ENCODE results near the gene PACS2.

PACS2 gene

DNA sequence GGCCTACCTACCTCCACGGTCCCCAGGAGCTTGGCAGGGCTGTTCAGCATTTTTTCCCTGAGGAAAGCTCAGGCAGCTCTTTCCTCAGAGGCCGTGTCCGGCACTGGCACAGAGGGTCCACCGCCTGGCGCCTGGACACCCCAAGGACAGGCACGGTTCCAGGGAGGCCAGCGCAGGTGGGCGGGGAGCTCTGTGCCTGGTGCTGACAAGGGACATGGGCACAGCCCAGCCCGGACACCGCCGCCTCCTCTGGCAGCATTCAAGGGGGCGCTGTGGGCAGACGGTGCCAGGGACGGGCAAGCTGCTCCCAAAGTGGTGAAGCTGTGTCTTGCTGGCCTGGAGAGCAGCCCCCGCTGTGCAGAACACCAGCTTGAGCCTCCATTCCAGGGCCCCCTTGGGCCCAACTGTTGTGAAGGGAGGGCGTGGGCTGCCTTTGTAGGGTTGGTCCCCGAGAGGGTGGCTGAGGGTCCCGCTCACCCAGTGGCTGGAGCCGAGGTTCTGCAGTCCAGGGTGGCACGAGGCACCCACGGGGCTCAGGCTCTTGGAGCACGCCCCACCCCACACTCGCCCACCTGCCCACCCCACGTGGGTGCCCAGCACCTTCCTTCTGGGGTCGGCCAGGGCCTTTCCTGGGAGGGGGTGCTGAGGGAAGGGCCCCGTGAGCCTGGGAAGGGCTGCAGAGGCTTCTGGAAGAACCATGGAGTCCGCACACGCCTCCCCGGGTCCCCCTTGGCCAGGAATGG is 54.5 kb downstream of the PACS2 start:
- no peak for ATAC-seq
- no peak for TF ChIP-seq BACH2 (CRISPR knock-in tag; IDR thresholded peaks at IDR 0.05; ENCODE audit: borderline replicate concordance)
- TF ChIP-seq ZNF8 (CRISPR knock-in tag; IDR thresholded peaks at IDR 0.05) = no peak
- TF ChIP-seq ZFP3 (CRISPR knock-in tag; IDR thresholded peaks at IDR 0.05) = no peak
- no peak for TF ChIP-seq GLIS3 (CRISPR knock-in tag; IDR thresholded peaks at IDR 0.05)
- no peak for TF ChIP-seq RARB (CRISPR knock-in tag; IDR thresholded peaks at IDR 0.05)
- no peak for TF ChIP-seq ESRRG (CRISPR knock-in tag; IDR thresholded peaks at IDR 0.05)
- no peak for TF ChIP-seq PPARA (CRISPR knock-in tag; IDR thresholded peaks at IDR 0.05; ENCODE audit: borderline replicate concordance)
- TF ChIP-seq, protein P1, sequence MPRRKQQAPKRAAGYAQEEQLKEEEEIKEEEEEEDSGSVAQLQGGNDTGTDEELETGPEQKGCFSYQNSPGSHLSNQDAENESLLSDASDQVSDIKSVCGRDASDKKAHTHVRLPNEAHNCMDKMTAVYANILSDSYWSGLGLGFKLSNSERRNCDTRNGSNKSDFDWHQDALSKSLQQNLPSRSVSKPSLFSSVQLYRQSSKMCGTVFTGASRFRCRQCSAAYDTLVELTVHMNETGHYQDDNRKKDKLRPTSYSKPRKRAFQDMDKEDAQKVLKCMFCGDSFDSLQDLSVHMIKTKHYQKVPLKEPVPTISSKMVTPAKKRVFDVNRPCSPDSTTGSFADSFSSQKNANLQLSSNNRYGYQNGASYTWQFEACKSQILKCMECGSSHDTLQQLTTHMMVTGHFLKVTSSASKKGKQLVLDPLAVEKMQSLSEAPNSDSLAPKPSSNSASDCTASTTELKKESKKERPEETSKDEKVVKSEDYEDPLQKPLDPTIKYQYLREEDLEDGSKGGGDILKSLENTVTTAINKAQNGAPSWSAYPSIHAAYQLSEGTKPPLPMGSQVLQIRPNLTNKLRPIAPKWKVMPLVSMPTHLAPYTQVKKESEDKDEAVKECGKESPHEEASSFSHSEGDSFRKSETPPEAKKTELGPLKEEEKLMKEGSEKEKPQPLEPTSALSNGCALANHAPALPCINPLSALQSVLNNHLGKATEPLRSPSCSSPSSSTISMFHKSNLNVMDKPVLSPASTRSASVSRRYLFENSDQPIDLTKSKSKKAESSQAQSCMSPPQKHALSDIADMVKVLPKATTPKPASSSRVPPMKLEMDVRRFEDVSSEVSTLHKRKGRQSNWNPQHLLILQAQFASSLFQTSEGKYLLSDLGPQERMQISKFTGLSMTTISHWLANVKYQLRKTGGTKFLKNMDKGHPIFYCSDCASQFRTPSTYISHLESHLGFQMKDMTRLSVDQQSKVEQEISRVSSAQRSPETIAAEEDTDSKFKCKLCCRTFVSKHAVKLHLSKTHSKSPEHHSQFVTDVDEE (CRISPR knock-in tag; IDR thresholded peaks at IDR 0.05) = no peak
- no peak for TF ChIP-seq CSDC2 (CRISPR knock-in tag; IDR thresholded peaks at IDR 0.05)
- TF ChIP-seq, protein P2, sequence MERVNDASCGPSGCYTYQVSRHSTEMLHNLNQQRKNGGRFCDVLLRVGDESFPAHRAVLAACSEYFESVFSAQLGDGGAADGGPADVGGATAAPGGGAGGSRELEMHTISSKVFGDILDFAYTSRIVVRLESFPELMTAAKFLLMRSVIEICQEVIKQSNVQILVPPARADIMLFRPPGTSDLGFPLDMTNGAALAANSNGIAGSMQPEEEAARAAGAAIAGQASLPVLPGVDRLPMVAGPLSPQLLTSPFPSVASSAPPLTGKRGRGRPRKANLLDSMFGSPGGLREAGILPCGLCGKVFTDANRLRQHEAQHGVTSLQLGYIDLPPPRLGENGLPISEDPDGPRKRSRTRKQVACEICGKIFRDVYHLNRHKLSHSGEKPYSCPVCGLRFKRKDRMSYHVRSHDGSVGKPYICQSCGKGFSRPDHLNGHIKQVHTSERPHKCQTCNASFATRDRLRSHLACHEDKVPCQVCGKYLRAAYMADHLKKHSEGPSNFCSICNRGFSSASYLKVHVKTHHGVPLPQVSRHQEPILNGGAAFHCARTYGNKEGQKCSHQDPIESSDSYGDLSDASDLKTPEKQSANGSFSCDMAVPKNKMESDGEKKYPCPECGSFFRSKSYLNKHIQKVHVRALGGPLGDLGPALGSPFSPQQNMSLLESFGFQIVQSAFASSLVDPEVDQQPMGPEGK (CRISPR knock-in tag; IDR thresholded peaks at IDR 0.05; ENCODE audit: borderline replicate concordance) = no peak
- TF ChIP-seq, protein P3, sequence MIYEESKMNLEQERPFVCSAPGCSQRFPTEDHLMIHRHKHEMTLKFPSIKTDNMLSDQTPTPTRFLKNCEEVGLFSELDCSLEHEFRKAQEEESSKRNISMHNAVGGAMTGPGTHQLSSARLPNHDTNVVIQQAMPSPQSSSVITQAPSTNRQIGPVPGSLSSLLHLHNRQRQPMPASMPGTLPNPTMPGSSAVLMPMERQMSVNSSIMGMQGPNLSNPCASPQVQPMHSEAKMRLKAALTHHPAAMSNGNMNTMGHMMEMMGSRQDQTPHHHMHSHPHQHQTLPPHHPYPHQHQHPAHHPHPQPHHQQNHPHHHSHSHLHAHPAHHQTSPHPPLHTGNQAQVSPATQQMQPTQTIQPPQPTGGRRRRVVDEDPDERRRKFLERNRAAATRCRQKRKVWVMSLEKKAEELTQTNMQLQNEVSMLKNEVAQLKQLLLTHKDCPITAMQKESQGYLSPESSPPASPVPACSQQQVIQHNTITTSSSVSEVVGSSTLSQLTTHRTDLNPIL (CRISPR knock-in tag; IDR thresholded peaks at IDR 0.05; ENCODE audit: low read depth) = no peak
- TF ChIP-seq, protein P4, sequence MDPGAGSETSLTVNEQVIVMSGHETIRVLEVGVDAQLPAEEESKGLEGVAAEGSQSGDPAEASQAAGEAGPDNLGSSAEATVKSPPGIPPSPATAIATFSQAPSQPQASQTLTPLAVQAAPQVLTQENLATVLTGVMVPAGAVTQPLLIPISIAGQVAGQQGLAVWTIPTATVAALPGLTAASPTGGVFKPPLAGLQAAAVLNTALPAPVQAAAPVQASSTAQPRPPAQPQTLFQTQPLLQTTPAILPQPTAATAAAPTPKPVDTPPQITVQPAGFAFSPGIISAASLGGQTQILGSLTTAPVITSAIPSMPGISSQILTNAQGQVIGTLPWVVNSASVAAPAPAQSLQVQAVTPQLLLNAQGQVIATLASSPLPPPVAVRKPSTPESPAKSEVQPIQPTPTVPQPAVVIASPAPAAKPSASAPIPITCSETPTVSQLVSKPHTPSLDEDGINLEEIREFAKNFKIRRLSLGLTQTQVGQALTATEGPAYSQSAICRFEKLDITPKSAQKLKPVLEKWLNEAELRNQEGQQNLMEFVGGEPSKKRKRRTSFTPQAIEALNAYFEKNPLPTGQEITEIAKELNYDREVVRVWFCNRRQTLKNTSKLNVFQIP (CRISPR knock-in tag; IDR thresholded peaks at IDR 0.05; ENCODE audit: borderline replicate concordance, low read depth) = no peak
- TF ChIP-seq, protein P5, sequence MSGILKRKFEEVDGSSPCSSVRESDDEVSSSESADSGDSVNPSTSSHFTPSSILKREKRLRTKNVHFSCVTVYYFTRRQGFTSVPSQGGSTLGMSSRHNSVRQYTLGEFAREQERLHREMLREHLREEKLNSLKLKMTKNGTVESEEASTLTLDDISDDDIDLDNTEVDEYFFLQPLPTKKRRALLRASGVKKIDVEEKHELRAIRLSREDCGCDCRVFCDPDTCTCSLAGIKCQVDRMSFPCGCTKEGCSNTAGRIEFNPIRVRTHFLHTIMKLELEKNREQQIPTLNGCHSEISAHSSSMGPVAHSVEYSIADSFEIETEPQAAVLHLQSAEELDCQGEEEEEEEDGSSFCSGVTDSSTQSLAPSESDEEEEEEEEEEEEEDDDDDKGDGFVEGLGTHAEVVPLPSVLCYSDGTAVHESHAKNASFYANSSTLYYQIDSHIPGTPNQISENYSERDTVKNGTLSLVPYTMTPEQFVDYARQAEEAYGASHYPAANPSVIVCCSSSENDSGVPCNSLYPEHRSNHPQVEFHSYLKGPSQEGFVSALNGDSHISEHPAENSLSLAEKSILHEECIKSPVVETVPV (CRISPR knock-in tag; IDR thresholded peaks at IDR 0.05) = no peak
- no peak for TF ChIP-seq TOX (CRISPR knock-in tag; IDR thresholded peaks at IDR 0.05; ENCODE audit: borderline replicate concordance)
- TF ChIP-seq ZNF565 (CRISPR knock-in tag; conservative IDR thresholded peaks at IDR 0.05; ENCODE audit: low read depth) = no peak
- TF ChIP-seq ARNTL (CRISPR knock-in tag; IDR thresholded peaks at IDR 0.05; ENCODE audit: borderline replicate concordance, low read depth) = no peak
- TF ChIP-seq ZC3H10 (CRISPR knock-in tag; IDR thresholded peaks at IDR 0.05) = no peak
- no peak for TF ChIP-seq ZNF70 (CRISPR knock-in tag; IDR thresholded peaks at IDR 0.05)
- no peak for TF ChIP-seq OSR1 (CRISPR knock-in tag; IDR thresholded peaks at IDR 0.05)

DNA sequence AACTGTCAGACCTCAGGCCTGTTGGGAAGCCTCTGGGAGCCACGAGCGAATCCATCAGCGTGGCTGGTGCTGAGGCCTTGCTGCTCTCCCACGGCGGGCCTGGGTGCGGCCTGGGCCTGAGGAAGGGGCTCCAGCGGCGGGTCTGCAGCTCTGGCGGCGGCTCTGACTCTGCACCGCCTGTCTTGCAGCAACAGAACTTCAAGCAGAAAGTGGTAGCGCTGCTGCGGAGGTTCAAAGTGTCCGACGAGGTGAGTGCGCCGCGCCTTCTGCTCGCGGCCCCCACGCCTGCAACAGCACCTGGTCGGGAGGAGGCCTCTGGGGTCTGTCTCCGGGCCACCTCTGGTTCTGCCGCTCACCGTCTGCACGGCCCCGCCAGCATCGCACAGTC is 55.1 kb downstream of the PACS2 start:
- no peak for ATAC-seq
- no peak for TF ChIP-seq ZFP3 (CRISPR knock-in tag; IDR thresholded peaks at IDR 0.05)
- TF ChIP-seq, protein P1 (CRISPR knock-in tag; IDR thresholded peaks at IDR 0.05) = no peak
- TF ChIP-seq ZNF8 (CRISPR knock-in tag; IDR thresholded peaks at IDR 0.05) = no peak
- TF ChIP-seq ZNF565 (CRISPR knock-in tag; conservative IDR thresholded peaks at IDR 0.05; ENCODE audit: low read depth) = no peak
- TF ChIP-seq ESRRG (CRISPR knock-in tag; IDR thresholded peaks at IDR 0.05) = no peak
- TF ChIP-seq ARNTL (CRISPR knock-in tag; IDR thresholded peaks at IDR 0.05; ENCODE audit: borderline replicate concordance, low read depth) = no peak
- TF ChIP-seq OSR1 (CRISPR knock-in tag; IDR thresholded peaks at IDR 0.05) = no peak
- TF ChIP-seq BACH2 (CRISPR knock-in tag; IDR thresholded peaks at IDR 0.05; ENCODE audit: borderline replicate concordance) = no peak
- no peak for TF ChIP-seq ZFP30 (CRISPR knock-in tag; IDR thresholded peaks at IDR 0.05)
- TF ChIP-seq RARB (CRISPR knock-in tag; IDR thresholded peaks at IDR 0.05) = no peak
- TF ChIP-seq ZNF70 (CRISPR knock-in tag; IDR thresholded peaks at IDR 0.05) = no peak
- no peak for TF ChIP-seq CSDC2 (CRISPR knock-in tag; IDR thresholded peaks at IDR 0.05)
- TF ChIP-seq ISL1 (CRISPR knock-in tag; IDR thresholded peaks at IDR 0.05) = no peak
- TF ChIP-seq, protein P5 (CRISPR knock-in tag; IDR thresholded peaks at IDR 0.05) = no peak
- TF ChIP-seq, protein P4 (CRISPR knock-in tag; IDR thresholded peaks at IDR 0.05; ENCODE audit: borderline replicate concordance, low read depth) = no peak
